IMR-90 (cell line): ENCODE data around the gene PRKCH.

Experiments used
- CEBPB ChIP-seq: IDR thresholded peaks from 2 replicates; pipeline ENCODE4 v1.6.1; 2012; ENCODE audit warnings: low read depth, low read length, improper control_type of control experiment
- RAD21 ChIP-seq: IDR thresholded peaks from 2 replicates; pipeline ENCODE4 v1.6.1; 2012; ENCODE audit warnings: low read length, improper control_type of control experiment
- TF ChIP-seq, protein P1 (sequence below): conservative IDR thresholded peaks from 2 replicates; pipeline ENCODE4 v1.5.1; 2012; ENCODE audit warnings: mild to moderate bottlenecking, low read depth, low read length, improper control_type of control experiment

DNA sequence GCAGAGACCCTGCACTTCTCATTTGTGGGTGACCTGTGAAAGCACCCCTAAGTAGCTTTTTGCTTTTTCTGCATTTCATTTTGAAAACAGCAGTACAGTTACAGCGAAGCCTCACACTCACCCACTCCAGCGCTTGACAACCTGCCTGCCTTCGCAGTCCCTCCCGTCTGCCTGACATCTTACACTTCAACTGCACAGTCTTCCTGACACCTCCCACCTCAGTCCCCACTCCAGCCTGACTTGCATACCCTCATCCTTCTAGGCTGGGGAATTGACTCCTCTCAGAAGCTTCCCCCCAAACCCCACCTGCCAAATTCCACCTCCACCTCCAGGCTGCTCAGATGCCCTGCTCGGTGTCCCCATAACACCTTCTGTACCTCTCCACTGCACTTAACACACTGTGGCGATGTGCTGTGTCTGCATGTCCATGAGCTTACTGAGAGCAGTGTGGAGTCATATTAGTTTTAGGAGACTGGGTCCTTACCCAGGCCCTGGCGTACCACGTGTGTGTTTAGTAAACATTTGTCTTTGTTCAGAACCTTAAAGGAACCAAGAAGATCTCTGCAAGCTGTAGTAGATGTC is 159.4 kb downstream of the PRKCH start:
- TF ChIP-seq, protein P1, sequence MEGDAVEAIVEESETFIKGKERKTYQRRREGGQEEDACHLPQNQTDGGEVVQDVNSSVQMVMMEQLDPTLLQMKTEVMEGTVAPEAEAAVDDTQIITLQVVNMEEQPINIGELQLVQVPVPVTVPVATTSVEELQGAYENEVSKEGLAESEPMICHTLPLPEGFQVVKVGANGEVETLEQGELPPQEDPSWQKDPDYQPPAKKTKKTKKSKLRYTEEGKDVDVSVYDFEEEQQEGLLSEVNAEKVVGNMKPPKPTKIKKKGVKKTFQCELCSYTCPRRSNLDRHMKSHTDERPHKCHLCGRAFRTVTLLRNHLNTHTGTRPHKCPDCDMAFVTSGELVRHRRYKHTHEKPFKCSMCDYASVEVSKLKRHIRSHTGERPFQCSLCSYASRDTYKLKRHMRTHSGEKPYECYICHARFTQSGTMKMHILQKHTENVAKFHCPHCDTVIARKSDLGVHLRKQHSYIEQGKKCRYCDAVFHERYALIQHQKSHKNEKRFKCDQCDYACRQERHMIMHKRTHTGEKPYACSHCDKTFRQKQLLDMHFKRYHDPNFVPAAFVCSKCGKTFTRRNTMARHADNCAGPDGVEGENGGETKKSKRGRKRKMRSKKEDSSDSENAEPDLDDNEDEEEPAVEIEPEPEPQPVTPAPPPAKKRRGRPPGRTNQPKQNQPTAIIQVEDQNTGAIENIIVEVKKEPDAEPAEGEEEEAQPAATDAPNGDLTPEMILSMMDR = no peak
- no peak for TF ChIP-seq CEBPB
- TF ChIP-seq RAD21 = no peak
